GM19238 (cell line): ENCODE results near the gene PUM1.
"Not testable (repeated sequence)": the region's sequence is repeated elsewhere in the genome, so short reads cannot be mapped to it uniquely, and the experiment has no call there.

ENCODE experiments used
- DNase-seq: peaks from one replicate; pipeline ENCODE4 v3.0.0; 2011; ENCODE audit warnings: low spot score; ENCODE audit not compliant: insufficient read length

The PUM1 gene

DNA sequence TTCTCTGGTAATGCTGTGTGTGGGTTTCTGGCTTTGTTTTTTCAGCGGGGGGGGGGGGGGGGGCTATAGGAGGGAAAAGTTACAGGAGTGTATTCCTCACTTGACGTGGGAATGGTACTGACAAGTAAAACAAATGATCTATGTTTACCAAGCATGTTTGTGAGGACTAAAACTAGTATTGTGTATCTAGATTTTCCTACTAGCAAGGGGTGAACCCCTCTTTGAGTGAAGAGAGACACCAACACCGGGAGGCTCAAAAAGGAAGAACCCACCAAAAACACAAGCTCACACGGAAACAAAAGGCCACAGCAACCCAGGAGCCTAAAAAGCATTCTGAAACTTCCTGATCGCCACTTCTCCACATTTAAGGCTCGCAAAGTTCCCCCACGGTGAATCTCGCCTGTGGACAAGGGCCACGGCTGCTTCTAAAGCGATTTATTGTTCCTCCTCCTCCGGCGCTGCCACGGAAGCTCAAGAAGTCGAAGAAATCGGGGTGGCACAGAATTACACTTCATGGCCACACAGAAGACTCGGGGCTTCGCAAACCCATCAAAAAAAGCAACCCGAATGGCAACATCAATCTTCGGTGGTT is 703 bp downstream of the PUM1 start:
- no peak for DNase-seq

DNA sequence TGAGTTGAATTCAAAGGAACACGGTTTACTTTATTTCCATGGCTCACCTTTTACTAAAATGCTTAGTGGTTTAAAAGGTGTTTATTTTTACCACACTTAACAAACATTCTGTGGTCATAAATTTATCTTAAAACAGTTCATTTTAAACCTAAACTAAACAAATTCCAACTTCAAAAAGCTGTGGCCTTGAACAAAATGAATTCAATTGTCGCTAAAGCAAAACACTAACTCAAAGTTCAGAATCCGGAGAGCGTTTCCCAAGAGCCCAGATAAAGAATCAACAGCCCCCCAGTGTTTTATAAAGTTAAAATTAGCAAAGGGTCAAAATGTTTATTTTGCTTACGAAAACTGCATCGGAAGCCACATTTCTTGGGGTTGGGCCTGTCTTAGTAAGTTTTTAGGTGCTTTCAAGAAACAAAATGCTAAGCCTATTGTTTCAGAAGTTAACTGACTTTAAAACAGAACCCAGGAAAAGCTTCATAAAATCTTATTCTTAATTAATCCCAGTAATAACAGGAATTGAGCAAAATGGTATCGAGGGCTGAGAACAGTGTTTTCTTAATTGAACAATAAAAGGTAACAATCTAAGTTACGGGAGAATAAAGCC is 1.3 kb downstream of the PUM1 start:
- no peak for DNase-seq

DNA sequence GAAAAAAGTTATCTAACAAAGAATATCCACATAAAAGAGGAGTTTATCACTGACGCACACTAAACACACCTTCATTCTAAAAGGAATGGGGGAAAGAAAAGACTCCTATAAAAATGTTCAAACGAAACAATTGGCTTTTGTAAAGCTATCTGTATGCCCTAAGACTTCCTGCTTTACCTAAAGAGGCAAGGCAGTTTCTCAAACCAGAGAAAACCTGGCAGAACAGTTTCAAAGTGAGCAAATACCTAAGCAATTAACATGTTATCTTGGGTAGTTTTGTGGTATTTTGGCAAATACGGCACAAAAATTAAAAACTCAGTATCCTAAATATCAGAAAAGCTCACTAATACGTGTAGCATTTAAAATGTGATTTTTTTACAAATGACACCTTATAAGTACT is 1.9 kb downstream of the PUM1 start:
- no peak for DNase-seq

DNA sequence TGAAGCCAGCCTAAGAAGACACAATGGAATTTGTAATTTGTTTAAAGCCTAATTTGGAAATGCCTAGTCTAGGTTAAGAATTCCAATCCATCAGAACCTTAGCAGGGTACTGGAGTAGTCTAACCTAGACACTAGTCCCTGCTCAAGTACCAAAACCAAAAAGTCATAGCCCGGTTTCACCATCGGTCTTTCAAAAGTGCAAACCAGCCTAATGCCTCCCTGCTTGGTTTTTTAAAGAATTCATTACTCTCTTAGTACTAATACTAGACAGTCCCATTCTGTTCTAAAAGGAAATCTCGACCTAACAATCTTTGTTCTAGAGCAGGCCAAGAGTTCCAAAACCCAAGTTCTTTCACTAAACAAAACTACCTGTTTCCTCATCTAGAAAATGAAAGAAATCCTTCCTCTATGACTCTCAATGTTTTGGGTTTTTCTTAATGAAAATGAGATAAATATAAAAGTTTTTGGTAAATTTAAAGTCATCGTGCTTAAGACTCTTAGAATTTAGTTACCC is 2.6 kb downstream of the PUM1 start:
- no peak for DNase-seq

DNA sequence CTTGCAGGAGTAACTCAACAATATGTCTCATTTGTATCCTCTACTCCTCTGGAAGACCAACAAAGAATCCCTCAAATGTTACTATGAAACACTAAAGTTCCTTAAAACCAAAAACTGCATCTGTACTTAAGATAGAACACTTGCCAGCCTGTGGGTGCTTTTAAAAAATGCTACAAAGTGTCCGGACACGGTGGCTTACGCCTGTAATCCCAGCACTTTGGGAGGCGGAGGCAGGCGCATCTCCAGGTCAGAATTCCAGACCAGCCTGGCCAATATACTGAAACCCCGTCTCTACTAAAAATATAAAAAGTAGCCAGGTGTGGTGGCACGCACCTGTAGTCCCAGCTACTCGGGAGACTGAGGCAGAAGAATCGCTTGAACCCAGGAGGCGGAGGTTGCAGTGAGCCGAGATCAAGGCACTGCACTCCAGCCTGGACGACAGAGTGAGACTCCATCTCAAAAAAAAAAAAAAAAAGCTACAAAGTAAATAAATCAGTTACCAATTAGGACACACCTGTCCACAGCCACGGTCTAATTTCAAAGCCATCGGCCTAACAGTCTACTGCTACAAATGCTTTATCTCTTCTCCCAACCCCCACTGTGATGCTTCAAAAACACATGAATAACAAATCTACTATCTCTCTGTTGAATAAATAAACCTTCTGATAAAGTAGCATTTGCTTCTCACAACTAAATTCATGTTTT is 3.2 kb downstream of the PUM1 start:
- not testable (repeated sequence) for DNase-seq

DNA sequence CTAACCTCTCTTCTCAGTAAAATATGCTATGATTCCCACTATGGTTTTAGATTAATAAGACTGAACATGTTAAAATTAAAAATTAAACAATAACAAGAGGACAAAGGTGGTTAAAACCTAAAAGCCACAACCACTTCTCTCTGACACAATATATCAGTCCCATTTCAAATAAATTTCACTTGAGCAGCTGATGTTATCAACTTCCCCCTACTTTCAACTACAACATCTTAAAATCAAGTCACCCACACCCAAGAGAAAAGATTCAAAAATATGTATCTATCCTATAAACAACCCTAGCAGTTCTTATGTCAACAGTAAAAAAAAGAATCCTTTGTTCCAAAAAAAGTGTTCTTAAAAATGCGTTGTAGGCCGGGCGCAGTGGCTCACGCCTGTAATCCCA is 7.5 kb downstream of the PUM1 start:
- DNase-seq = no peak

DNA sequence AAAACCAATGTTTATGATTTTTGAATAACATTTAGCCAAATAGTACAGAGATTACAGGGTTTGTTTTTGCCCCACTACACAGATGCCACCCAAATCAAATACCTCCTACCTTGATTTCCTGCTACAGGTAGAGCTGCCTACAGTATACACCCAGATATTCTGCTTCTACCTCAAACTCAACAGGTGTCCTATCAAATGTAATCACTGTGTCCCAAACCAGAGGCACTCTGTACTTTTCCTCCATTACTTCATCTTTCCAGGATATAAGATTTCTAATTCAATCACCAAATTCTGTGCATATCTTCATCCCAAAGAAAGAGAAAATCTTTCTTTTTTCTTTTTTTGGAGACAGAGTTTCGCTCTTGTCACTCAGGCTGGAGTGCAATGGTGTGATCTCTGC is 9.6 kb downstream of the PUM1 start:
- DNase-seq = no peak

DNA sequence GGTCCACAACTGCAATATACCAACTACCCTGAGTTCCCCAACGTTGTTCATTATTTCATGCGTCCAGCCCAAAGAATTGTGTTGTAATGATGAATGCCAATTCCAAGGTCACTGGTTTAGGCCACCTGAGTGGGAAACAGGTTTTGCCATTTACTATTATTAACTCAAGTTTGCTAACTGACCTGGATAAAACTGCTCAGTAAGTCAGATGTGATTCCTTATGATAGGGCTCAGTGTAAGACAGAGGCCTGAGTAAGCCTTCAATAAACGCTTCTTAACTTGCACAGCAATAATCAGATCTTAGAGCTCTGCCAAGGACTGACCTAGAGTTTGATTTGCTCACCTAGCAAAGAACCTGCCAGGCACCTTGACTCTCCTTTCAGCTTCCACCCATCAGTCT is 10.0 kb downstream of the PUM1 start:
- DNase-seq = no peak

DNA sequence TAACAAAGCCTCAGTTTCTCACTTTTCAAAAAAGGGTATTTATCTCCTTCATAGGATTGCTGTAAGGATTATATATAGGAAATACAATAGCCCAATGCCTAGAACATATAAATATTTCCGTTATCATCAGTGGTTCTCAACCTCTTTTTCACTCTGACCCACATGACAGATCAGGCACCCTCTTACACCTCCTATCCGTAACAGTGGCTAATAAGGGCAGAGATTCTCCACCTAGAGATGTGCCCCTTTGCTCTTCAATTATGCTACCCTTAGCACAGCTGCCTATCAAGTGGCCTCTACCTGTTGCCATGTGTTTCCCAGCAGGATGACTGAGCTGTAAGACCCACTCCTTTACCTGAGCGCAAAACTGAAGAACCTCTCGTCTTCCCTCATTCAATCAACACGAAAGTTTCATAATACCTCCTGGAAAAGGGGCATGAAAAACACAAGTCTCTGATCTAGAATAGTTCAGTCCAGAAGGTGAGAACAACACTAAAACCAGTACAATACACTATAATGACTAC is 10.5 kb downstream of the PUM1 start:
- no peak for DNase-seq

DNA sequence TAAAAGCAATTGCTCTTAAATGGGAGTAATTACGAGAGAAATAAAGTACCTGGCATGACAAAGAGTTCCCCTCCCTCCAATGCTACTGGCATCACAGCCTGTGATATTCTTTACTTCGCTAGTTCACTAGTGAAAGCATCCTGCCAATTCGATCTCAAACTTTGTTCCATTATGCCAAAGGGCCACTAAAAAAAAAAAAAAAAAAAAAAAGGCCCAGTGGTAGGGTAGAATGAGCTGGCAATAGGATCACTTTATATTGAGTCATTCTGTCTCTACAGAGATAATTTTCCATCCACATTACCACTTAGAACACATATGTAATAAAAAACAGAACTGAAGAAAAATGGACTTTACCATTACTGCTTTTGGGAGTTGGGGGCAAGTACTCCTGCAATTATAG is 11.2 kb downstream of the PUM1 start:
- DNase-seq = no peak

DNA sequence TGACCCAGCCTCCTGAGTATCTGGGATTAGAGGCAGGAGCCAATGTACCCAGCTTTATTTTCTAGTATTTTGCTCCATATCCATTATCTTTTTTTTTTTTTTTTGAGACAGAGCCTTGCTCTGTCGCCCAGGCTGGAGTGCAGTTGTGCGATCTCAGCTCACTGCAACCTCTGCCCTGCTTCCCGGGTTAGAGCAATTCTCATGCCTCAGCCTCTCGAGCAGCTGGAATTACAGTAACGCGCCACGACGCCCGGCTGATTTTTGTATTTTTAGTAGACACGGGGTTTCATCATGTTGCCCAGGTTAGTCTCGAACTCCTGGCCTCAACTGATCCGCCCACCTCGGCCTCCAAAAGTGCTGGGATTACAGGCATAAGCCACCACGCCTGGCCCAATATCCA is 12.9 kb downstream of the PUM1 start:
- DNase-seq = not testable (repeated sequence)

DNA sequence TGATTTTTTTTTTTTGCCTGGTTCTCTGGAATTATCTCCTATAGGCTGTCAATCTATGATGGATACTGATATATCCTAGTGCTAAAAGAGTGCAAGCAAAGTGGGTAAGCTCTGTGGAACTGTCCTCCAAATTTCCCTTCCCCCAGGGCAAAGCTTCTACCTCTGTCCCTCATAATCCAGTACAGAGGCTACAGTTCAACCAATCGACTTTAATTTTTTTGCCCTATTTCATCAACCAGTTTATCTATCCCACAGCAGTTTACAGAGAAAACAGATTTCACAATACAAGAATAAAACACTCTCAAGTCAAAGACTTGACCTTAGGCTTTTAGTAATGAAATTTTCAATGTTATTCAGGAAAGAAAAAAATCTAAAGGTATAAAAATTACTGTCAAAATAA is 13.9 kb downstream of the PUM1 start:
- no peak for DNase-seq

DNA sequence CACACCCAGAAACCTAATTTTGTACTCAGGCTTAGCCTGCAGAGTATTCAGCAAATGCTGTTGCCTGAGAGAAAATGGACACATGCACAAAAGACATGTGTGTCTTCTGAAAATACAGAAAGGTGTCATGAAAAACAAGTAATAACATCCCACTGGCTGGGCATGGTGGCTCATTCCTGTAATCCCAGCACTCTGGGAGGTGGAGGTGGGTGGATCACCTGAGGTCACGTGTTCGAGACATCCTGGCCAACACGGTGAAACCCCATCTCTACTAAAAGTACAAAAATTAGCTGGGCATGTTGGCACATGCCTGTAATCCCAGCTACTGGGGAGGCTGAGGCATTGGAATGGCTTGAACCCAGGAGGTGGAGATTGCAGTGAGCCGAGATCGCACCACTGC is 18.0 kb downstream of the PUM1 start:
- not testable (repeated sequence) for DNase-seq

DNA sequence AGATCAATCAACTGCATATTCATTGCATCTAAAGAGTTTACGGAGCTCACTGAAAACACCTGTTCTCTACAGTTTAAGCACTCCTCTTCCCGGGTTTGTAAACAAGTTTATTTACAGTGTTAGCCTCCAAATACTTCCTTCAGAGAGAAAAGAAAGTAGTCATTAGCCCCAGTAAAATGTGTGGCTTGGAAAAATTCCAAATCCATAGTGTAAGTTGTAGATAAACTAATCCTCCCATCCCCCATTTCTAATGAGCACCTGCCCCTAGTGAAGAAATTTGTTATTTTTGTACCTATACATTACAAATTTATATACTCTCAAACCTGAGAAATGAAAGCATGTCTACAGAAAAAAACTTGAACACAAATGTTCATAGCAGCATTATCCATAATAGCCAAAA is 21.9 kb downstream of the PUM1 start:
- no peak for DNase-seq

DNA sequence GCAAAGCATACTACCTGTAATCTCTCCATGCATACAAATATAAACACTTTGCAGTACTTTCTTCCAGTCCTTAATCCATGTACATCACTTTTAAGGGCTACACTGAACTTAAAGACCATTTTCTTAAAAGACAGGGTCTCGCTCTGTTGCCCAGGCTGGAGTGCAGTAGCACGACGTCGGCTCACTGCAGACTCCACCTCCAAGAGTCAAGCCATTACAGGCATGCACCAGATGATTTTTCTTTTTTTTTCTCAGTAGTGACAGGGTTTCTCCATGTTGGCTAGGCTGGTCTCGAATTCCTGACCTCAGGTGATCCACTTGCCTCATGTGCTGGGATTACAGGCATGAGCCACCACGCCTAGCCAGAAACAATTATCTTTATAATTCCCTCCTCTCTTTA is 22.9 kb downstream of the PUM1 start:
- DNase-seq = no peak

DNA sequence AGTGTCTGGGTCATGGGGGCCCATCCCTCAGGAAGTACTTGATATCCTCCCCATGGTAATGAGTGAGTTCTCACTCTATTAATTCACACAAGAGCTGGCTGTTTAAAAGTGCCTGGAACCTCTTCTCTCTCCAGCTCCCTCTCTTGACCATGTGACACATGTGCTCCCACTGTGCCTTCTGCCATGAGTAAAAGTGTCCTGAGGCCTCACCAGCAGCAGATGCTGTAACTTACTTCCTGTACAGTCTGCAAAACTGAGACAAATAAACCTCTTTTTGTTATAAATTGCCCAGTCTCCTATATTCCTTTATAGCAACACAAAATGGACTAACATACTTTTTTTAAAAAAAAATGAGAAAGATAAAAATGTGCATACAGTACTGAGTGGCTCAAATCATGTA is 24.0 kb downstream of the PUM1 start:
- no peak for DNase-seq

DNA sequence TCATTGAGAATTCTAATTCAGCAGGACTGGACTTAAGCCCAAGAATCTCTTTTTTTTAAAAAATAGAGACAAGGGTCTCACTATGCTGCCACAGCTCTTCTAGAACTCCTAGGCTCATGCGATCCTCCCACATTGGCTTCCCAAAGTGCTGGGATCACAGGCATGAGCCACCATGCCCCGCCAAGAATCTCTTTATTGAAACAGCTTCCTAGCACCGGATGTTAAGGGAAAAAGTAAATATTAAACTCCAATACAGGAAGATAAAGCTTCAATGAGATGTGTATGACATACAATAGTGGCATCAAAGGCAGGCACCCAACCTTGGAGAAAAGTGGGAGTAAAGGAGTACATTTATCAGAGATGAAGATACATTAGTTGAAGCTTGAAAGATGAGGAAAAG is 25.5 kb downstream of the PUM1 start:
- no peak for DNase-seq

DNA sequence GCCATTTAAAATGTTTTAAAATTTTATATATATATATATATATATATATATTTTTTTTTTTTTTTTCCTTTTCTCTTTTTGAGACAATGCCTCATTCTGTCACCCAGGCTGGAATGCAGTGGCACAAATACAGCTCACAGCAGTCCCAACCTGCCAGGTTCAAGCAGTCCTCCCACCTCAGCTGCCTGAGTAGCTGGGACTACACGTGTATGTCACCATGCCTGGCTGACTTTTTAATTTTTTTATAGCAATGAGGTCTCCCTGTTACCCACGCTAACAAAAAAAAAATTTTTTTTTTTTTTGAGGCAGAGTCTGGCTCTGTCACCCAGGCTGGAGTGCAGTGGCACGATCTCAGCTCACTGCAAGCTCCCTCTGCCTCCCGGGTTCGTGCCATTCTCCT is 26.6 kb downstream of the PUM1 start:
- not testable (repeated sequence) for DNase-seq

DNA sequence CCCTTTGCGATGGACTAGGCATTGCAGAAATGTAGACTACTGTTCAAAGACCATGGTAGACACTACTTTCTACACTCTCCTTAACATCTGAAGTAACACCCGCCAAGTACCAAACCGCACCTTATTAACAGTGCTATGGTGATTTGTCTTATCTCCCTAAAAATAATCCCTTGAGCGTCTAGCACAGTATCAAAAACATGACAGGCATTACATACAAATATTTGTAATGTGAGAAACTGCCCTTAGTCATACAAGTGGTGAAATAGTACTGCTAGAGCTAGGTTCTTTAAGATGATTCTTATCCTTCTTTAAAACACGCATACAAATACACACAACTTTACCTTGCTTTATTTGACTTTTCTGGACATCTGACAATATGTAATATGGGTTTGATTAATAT is 27.2 kb downstream of the PUM1 start:
- no peak for DNase-seq

DNA sequence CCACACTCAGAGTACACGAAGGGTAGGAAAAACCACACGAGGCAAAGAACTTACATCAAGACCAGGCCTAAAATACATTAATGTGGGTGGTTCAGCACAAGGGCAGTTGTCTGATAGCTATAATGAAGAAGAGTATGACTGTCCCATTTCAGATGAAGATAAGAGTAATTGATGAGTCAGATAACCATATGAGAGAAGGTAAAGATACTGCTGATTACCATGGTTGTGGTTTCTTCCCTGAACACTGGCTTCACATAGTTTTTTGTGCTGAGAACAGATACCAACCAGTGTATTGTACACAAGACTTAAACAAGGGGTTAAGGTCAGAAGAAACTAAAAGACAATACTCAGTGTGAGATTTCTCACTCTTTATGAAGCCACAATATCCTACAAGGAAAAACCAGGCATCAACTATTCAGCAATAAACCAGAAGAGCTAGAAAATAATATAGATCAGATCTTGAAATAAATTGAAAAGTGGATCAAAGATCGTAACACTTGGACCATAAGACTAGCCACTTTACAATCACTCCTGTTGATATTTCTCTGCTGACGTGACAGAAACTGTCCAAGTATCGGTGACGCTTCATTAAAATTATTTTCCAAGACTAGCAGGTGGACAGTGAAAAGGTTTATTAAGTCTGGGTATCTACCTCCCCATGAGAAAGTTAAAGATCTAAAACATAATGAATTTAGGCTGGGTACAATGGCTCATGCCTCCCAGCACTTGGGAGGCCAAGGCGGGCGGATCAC is 28.6 kb downstream of the PUM1 start:
- DNase-seq = no peak

DNA sequence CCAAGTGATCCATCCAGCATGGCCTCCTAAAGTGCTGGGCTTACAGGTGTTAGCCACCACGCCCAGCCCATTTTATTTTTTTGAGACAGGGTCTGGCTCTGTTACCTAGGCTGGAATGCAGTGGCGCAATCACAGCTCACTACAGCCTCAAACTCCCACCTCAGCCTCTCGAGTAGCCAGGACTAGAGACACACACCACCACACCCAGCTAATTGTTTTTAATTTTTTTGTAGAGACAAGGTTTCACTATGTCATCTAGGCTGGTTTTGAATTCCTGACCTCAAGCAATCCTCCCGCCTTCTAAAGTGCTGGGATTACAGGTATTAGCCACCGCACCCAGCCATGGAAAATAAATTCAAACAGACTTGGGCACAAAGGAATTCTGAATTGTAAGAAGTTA is 31.9 kb downstream of the PUM1 start:
- no peak for DNase-seq

DNA sequence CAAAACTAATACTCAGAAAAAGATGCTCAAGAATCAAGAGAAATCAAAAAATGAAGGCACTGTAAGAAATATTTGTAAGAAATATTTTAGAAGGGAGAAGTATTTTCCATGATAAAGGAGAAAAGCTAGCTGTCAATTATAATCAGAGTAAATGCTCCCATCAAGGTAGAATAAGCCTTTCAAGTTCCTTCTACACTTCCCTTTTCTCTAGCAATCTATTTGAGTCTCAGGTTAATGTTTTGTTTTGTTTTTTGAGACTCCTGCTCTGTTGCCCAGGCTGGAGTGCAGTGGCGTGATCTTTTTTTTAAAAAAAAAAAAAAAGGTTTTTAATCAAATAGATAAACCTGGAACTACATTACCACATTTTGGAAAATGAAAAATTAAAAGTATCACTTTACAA is 33.3 kb downstream of the PUM1 start:
- no peak for DNase-seq
